NCI-H82 (cell line): ENCODE measurements around the gene PADI4.
"Not testable (repeated sequence)": the region's sequence is repeated elsewhere in the genome, so short reads cannot be mapped to it uniquely, and the experiment has no call there.

Experiments used
- DNase-seq: peaks from one replicate; lab custom pipeline; 2025; lab: John Stamatoyannopoulos, UW

The PADI4 gene

DNA sequence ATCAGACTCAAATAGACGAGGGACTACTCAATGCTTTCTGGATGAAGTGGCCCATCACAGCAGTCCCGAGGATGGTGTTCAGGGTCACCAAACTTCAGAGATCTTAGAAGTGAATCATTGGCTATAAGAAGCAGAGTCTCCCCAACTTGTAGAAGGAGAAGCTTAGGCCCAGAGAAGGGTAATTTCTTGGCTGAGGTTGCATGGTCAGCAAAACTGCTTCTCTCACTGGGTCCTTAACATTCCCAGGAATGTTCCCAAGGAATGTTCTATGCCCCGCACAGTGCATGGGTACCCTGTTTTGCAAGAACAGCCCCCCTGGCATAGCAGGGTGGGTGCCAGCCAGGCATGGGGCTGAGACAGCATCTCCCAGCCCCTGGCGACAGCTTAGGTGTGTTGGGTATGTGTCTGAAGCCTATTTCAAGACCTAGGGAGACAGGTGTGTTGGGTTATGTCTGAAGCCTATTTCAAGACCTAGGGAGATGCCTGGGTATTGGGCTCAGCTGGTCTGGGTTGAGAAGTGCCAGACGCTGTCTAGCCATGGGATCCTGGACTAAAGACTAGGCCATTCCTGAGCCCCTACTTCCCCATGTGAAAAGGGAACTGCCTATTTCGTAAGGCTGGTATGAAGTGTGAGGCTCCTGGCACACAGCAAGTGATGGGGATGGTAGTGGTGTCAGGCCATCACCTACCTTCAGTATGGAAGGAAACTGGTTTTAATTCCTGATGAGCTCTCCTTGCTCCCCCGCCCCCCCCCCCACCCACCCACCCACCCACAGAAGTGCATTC lies 90.1 kb downstream of the PADI4 start:
- DNase-seq = no peak

DNA sequence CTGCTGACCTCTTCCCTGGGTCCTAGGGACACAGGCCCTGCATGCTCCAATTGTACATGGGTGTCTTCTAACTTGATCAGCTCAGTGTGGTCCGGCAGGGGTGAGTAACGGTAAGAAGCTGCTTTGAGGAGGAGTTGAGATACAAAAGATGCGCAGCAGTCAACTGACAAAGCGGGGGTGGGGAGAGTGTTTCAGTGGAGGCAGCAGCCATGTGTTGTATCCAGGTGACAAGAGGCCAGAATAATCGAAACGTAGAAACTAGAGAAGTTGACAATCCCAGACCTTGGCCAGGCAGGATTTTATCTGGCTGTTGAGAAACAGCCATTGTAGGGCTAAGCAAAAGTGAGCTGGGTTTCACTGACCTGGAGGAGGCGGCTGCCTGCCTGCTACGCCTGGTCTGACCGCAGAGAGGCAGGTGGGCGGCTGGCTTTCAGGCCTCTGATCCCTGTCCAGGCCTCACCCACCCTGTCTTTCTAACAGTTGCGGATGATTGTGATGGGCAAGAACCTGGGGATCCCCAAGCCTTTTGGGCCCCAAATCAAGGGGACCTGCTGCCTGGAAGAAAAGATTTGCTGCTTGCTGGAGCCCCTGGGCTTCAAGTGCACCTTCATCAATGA lies 92.8 kb downstream of the PADI4 start:
- DNase-seq = no peak

DNA sequence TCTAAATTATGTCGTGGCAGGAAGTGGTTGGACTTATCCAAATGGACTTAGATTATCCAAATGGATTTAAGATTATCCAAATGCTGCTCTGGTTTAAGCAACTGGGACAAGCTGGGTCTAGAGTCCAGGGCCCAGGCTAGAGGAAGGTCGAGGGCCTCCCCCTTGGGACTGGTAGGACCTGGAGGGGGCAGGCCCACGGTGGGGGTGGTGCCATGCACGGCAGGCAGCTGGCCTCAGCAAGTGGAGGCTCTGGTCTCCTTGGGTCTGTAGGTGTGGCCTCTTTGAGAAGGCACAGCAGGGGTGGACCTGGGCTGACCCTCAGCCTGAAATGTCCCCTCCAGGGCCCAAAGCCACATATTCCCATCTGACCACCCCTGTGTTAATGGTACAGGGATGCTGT lies 93.8 kb downstream of the PADI4 start:
- peak; percentile 54 for DNase-seq

DNA sequence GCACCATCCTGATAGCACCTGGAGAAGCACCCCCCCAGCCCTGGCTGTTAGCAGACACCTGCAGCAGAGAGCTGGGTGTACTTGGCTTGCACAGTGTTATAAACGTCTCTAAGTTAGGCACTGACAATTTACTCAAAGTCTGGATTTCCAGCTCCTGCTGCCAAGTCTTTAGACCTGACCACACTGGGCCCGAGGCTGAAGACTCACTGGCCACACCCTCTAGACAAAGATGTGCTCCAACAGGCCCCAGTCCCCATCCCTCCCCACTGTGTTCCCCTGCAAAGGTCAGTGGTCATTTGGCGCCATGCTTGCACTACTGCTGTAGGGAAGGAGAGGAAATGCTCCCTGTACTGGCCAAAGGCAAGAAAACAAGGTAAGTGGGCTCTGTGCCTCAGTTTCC lies 95.1 kb downstream of the PADI4 start:
- no peak for DNase-seq

DNA sequence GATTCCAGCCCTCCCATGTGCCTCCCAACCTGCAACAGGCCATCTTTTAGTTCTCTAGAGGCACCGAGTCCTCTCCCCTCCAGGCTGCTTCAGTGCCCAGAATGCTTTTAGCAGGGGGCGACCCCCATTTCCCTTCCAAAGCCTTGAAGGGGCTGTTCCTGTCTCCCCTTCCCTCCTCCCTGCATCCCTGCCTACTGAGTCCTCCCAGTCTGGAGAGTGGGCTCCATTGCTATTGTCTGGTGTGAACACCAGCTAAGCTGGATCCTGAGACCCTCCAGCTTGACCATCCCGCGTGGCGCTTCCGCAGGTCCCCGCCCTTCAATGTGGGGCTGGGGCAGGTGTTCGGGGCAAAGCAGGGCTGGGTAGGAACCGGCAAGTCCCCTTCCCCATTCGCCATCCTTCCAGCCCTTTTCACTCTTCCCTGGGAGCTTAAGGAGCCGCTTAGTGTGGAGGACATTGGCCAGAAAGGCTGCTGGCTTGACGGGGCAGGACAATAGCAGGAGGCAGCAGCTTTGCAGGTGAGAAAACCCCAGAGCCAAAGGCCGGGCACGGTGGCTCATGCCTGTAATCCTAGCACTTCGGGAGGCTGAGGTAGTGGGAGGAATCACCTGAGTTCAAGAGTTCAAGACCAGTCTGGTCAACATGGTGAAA lies 96.2 kb downstream of the PADI4 start:
- no peak for DNase-seq

DNA sequence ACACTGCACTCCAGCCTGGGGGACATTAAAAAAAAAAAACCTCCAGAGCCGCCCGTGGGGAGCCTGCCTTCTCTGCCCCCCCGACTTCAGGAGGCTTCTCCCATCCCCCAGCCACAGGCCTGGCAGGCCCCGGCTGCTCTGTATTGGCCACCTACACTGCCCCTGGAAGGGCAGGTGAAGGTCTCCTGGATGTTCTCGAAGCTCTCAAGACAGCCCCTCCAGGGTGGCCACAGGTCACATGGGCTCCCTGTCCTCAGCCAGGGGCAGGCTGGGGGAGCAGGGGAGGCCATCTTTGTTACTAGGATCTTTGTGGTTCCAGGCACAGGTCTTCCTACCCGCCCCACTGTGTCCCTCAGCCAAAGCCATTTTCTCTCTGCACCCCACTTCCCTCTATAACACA lies 96.8 kb downstream of the PADI4 start:
- DNase-seq = no peak

DNA sequence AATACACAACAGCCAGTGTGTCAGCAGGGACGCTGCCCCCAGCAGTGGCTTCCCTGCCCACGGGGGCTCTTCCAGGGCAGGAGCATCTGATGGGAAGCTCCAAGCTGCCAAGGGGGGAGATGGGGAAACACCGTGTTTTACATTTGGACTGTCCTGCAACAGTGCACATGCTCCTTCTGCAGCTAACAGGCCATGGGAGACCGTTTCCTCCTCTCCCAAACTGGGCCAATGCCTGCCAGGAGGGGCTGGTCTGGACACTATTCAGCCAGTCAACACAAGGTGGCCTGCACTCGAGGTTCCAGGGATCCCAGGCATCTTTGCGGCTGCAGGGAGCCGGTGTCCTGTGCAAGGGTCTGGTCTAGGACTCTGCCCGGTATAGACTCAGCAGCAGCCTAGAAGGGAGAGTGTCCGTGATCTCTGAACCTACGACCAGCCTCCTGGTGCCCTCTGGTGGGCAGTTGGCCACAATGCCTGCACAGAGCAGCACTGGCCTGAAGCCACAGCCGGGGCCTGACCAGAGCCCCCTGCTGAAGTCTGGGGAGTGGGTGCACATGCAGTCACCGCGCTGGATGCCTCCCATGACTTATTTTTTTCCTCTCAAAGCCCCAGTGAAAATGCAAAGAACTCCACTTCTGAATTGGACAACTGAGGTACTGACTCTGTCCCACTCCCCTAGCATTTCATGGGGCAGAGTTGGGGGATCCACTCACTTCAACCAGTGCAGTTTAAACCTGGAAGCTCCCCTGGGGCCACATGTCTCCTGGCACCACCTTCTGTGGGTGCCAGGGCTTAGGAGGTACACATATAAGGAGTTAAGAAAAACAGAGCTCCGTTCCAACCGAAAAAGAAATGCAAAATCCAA lies 98.1 kb downstream of the PADI4 start:
- DNase-seq = peak; percentile 80

DNA sequence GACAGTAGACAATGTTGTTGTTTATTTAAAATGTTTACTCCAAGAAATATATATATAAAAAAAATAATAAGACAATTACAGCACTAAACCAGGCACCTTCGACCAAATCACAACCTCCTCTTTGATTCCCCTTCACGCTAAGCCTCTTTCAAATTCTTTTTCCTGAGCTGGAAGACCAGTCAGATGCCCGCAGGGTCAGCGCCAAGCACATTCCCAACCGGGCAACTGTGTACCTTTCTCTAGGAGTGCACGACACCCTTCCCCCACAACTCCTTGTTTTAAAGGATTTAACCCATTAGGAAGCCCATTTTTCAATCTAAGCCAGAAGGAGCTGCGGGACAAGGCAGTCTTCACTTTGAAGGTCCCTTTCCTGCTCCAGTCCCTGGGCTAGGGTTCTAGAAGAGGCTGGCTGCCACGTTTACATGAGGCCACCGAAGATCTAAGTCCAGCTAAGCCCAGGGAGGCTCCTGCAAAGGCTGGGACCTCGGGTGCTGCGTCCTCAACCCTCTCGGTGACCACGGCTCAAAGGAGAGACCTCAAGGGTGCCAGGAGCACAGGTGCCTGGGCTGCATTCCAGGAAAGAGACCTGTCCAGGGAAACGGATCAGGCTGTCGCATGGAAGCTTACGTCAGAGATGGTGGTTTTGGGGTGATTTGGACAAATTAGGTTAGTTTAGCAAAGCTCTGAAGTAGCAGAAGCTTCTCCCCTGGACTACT lies 98.9 kb downstream of the PADI4 start:
- DNase-seq = not testable (repeated sequence)

DNA sequence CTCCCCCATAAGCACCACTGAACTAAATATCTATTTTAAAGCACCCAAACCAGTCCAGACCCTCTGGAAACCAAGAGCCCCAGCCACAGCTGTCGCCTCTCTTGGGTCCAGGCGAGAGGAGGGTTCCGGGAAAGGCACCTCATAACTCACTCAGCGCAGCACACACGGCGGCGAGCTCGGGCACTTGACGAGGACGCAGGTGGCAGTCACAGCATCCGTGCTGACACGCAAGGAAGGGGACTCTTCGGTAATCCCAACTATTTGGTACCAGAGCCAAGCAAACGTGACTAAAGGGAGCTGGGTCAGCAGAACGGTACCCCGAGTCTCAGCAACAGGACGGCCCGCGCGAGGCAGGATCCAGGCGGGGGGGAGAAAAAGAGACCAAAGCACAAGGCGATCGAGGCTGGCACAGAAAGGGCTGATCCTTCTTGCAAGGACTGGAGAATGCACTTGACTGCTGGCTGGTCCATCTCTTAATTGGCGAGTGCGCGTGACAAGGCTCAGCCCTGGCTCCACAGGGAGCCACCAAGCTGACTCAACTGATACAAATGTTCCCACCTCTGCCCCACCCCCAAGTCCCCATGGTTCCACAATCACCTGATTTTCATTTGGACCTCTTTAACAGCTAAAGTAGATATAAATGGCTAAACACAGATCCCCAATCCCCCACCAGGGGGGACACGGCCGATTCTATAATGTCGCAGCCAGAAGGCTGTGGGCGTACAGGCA lies 100.0 kb downstream of the PADI4 start:
- DNase-seq = not testable (repeated sequence)

DNA sequence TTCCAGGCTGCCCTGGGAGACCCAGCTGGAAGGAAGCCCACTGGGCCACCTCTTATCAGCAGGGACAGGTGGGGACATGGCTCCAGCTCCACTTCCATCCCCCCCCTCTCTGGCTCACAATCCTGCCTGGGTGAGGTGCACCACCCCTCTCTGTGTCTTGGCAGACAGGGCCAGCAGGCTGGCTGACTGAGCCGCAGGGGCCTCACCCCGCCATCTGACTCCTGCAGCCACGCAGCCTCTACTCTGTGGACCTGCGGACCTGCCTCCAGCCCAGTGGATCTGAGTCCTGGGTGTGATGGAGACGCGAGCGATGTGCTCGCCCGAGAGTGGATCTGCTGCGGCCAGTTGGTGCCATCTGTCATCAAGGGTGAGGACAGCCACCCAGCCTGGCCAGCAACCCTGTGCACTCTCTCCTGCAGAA lies 101.4 kb downstream of the PADI4 start:
- no peak for DNase-seq

DNA sequence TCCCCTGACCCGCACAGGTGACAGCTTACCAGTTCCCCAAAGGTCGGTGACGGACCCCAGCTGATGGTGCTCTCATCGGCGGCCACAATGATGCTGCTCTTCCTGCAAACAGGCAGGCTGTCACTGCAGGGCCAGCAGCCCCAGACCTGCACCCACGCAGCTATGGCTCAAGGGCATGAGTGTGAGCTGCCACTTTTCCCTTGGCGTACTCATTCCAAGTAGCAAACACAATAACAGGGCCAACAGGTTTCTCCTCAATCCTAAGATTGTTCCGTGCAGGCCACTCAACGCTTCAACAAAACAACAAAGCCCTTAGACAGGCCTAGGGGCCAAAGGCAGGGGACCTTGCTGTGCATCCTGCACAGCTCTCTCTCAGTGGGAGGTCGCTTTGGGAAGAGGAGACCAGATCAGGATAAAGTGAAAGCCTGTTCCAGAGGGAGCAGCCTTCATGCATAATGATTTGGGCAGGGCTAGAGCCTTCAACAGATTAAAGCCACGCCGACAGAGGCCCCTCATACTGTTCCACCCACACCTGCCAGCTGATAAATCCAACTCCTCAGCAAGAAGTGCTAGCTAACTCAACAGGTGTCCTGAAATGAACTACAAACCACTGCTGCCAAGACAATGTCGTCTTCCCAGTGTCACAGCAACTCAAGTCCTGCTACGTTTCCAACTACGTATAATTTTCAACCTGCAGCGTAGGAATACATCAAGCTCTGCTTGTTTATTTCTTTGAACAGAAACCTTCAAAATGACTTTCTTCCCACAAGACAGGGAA lies 104.3 kb downstream of the PADI4 start:
- DNase-seq = no peak
